ELF-1 (cell line): ENCODE results near the gene FAM120AOS.
A peak's percentile ranks its signal among the peaks of the same experiment; 100 is the strongest.

Experiments used
- DNase-seq: peaks from one replicate; pipeline ENCODE4 v3.0.0-alpha.2; 2016; ENCODE audit warnings: low read depth, low spot score

Gene FAM120AOS

DNA sequence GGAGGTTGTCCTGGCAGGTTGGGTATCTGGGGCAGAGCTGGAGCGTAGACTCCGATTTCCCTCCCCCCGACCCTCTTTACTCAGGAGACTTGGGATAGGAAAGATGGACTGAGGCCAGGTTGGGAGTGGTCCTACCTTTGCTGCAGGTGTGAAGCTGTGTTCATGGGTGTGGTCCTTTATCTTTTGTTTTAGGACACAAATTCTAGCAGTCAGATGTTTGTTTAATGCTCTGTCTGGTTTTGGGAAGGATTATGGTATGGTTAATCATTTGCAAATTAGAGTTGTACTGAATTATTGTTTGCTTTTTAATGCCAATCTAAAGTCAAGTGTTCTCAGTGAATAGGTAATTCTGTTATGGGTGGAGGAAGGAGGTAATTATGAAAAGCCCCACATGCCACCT is 14.1 kb upstream of the FAM120AOS start:
- DNase-seq: no peak

DNA sequence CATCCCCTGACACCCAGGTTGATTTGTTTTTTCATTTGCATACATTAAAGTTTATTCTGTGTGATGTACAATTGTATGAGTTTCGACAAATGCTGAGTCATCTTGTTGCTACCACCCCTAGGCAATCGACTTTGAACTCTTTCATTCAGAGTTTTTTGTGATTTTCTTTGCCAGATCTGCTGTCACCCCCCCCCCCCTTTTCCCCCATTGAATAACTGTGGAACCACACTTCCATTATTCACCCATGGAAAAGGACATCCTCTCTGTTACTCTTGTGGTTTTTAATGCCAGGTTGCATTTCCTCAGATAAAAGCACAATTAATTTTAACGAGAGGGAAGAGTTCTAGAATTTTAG is 13.7 kb upstream of the FAM120AOS start:
- DNase-seq: no peak

DNA sequence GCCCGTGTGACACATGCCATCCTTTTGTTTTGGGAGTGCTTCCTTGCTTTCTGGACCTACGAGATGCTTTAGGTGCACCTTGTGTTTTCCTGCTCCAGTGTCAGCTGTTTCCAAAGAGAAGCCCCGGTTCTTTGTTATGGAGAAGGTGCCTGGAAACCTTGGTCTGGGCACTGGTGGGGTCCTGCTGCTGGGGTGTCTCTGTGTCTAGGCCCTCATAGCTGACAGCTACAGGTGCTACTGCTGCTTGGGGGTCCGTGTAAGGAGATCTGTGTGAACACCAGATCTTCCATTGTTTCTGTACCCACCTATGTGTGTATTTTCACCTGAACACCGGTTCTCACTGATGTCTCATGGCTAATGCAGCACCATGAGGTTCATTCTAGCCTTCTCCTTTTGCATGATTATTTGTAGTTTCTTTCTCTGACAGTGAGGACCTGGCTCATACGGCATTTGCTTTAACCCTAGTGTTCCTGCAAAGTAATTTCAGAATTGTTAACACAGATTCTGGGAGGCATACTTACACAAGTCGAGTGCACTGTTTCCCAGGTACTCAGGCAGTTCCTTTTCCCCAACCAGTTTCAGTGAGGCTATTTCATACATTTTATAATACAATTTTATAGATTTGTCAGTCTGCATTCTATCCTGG is 13.2 kb upstream of the FAM120AOS start:
- DNase-seq: peak; percentile 18

DNA sequence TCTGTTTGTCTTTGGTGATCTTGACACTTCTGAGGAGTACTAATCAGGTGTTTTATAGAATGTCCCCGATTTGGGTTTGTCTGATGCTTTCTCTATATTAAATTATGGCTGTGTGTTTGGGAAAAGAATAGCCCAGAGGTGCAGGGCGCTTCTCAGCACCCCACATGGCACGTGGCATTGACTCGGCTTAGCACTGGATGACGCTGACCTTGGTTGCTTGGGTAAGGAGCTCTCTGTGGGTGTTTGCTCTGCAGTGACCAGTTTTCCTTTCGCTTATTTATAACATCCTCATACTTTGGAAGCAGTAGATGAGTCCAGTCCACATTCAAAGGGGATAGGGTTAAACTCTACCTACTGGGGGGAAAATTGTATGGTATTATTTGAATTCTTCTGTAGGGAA is 12.5 kb upstream of the FAM120AOS start:
- DNase-seq: no peak

DNA sequence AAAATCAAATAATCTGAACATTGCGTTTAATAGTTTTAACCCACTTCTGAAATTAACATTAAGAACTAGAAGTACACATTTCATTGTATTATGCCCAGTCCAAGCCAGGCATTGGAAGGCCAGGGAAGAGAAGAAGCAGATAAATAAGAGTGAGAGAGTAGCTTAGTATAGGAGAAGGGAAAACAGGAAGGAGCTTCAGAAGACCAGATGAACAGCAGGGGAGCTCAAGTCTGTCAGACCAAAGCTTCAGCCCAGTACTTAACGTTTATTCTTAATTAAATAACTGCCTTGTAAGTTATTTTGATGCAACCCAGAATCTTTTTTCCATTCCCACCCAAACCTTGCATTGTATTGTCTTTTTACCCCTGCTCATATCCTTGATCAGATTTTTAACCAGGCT is 11.5 kb upstream of the FAM120AOS start:
- no peak for DNase-seq

DNA sequence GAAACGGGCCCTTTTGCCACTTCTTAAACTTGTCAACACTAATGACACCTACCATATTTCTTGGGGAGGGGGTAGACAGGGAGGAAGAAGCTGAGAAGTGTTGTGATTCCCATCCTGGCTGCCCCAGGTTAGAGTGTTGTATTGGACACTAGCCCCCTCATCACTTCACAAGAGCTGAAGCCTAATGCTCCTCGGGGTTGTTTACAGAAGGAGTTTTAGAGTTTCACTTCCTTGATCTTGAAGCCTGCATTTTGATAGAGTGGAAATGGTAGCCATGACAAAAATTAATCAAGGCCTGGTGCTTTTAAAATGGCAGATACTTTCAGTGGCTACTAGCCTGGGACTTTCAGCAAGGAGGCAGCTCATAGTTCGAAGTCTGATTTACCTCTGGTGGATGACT is 11.0 kb upstream of the FAM120AOS start:
- peak; percentile 8 for DNase-seq

DNA sequence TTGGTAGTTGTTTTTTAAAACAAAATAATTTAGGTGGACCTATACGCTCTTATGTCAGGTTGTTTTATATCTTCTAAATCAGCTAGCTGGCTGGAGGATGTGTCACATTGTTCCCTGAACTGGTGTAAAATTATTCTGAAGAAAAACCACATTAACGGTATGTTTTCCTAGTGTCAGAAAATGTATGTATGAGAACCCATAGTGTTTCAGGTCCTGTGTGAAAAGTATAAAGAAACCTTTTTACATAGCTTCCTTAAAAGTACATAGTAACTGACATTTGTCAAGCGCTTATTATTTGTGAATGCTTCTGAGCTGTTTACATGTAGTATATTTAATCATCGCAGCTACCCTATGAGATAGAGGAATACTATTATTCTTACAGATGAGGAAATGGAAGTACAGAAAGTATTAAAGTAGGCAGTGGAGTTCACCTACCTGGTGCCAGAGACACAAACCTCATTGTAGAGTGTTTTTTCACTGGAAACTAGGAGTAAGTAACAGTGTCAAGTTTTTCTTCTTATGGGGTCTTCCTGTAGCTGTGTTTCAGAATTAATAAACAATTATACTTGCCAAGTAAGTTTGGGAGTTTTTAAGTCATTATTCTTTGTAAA is 10.4 kb upstream of the FAM120AOS start:
- no peak for DNase-seq

DNA sequence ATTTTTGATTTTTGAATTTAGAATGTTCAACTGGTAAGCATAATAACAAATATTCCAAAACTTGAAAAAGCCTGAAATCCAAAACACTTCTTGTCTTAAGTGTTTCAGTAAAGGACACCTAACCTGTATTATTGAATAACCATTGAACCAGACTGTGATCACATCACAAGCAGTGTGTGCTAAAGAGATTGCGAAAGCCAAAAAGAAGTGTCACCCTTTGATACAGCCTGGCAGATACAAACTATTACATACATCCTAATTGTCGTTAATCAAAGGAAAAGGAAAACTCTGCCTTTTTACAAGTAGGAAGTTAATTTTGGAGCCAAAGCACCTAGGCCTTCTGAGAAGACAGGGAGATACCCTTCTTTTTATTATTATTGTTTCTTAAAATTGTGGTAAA is 8.4 kb upstream of the FAM120AOS start:
- no peak for DNase-seq

DNA sequence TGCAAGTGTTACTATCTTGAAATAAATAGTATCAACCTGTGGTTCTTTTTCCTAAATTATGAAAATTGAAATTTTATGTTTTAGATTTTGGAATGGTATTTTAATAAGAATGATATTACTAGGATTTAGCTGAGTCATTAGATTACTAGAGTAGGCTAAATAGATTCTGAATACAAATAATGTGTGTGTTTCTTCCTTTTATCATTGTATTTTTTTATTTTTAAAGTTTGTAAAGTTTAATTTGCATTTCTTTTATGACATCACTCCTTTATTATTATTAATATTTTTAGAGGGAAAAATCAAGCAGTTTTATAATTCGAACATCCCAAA is 8.0 kb upstream of the FAM120AOS start:
- DNase-seq: no peak

DNA sequence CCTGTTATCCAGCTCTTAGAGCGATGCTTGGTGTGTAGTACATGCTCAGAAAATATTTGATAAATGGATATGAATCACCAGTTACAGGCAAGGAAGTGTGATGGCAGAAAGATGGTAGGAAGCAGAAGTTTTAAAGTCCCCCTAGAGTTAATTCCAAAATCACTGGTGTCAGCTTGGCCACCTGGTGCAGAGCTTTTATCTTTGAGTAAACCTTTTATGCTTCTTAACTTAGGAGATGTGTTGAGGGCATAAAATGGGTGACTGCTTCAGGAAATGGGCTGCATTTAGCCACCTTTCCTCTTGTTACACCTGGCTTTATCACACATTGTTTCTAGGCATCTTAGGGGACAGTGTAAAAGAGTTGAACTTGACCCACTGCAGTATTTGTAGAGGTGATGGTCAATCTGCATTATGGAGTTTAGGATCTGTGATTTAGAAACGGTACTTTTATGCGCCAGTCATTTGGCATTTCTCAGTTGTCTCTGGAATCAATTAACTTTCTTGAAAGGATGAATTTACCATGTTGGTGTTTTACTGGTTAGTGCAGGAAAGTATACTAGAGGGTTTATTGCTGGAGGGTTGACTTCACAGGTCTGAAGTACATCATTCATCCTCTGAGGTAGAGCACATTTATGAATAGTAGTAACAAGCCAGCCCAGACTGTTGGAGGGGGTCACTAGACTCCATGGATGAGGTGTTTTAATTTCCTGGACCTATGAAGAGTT is 7.5 kb upstream of the FAM120AOS start:
- DNase-seq: no peak

DNA sequence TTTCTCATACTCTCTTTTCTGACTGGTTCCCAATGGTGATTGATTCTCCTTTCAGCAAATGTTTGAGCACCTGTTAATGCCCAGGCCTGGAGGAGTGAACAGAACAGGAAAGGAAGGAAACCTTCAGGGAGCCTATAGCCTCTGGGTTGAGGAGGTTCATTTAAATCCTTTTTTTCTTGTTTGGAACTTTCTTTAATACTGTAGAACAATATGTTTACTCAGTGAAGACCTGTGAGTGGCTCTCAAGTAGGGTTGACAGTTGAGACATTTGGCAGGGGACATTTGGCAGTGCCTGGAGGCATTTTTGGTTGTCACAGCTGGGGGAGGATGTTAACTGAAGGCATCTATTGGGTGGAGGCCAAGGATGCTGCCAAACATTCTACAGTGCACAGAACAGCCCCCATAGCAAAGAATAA is 6.1 kb upstream of the FAM120AOS start:
- peak; percentile 45 for DNase-seq

DNA sequence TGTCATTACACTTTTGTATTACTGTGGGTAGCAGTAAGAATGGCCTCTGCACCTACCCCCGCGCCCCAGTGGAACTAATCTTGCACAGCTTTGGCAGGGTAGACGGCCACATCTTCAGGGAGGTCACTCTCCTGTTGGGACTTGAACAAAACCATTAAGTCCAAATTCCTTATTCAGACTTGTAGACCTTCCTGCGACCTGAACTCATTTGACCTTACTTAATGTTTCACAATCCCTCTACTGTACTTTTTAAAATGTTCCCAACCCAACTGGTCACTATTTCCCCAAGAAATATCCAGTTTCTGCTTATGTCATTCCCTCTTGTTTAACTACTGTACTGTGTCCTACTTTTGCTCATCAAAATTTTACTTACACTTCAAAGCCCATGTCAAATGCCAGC is 5.3 kb upstream of the FAM120AOS start:
- no peak for DNase-seq

DNA sequence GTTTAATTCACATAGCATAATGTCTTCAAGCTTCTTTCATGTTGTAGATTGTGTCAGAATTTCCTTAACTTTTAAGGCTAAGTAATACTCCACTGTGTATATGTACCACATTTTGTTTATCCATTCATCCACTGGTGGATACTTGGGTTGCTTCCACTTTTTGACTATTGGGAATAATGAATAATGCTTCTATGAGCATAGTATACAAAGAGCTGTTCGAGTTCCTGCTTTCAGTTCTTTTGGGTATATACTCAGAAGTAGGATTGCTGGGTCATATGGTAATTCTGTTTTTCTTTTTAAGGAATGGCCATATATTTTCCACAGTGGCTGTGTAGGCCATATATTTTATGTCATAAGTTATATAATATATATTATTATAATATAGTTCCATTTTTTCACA is 3.6 kb upstream of the FAM120AOS start:
- DNase-seq: no peak

DNA sequence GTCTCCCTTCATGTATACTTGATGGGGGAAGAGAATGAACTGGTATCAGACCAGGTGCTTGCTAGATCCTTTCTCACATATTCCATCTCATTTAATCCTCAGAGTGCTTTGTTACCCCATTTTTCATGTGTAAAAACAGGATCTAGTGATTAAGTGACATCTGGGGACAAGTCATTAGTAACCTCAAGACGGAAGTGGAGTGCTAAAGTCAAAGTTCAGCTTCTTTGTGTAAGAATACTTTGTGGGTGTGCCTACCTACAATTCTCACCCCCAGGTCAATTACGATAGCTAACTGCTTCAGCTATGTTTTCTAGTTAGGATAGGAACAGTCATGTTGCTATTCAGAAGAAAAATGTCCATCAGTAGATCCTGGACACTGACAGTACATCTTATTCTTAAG is 3.1 kb upstream of the FAM120AOS start:
- DNase-seq: no peak

DNA sequence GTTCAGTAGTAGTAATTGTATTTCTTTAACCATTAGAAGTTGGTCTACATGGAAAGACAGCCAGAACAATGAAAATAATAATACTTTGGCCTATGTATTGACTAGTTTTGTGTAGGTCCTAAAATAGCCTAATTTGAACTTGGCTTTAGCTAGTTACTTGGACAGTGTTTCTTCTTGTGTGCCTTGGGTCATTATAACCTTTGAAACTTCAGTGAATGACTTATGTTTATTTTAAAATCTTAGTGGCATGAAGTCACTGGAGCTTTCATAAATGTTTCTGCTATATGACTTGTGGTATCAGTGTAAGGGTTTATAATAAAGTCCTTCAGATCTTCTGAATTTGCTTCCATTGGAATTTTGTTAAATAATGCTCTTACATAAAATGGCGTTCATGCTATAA is 2.6 kb upstream of the FAM120AOS start:
- no peak for DNase-seq

DNA sequence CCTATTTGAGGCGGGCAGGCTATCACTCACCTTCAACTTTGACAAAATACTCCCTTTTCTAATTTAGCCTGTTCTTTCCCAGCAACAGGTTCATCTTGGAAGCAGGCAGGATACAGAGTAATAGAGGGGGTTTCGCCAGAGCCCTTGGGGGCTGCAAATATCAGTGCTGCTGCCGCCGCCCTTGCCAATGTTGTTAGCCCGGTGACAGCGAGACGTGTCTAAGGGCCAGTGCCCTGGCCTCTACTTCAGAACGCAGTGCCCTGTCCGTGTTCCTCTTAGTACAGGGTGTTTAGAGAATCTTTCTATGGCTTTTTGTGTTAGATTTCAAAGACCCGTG is 703 bp downstream of the FAM120AOS start:
- DNase-seq: no peak

DNA sequence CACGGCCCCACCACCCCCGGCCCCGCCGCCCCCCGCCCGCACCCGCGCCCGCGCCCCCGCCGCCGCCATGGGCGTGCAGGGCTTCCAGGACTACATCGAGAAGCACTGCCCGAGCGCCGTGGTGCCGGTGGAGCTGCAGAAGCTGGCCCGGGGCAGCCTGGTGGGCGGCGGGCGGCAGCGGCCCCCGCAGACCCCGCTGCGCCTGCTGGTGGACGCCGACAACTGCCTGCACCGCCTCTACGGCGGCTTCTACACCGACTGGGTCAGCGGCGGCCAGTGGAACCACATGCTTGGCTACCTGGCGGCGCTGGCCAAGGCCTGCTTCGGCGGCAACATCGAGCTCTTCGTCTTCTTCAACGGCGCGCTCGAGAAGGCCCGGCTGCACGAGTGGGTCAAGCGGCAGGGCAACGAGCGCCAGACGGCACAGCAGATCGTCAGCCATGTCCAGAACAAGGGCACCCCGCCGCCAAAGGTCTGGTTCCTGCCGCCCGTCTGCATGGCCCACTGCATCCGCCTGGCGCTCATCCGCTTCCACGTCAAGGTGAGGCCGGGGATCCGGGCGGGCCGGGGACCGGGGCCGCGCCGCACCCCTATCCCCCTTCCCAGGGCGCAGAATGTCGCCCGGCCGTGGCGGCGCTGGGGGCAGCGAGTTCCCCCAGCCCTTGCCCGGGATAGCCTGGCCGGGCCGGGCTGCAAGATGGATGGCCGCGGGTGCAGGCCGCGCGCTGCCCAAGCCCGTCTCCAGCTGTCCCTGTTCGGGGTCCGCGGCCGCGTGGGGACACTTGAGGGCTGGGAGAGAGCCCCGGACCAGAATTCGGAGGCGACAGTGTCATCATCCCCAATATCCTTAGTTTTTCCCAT is 1.3 kb downstream of the FAM120AOS start:
- peak; percentile 66 for DNase-seq

DNA sequence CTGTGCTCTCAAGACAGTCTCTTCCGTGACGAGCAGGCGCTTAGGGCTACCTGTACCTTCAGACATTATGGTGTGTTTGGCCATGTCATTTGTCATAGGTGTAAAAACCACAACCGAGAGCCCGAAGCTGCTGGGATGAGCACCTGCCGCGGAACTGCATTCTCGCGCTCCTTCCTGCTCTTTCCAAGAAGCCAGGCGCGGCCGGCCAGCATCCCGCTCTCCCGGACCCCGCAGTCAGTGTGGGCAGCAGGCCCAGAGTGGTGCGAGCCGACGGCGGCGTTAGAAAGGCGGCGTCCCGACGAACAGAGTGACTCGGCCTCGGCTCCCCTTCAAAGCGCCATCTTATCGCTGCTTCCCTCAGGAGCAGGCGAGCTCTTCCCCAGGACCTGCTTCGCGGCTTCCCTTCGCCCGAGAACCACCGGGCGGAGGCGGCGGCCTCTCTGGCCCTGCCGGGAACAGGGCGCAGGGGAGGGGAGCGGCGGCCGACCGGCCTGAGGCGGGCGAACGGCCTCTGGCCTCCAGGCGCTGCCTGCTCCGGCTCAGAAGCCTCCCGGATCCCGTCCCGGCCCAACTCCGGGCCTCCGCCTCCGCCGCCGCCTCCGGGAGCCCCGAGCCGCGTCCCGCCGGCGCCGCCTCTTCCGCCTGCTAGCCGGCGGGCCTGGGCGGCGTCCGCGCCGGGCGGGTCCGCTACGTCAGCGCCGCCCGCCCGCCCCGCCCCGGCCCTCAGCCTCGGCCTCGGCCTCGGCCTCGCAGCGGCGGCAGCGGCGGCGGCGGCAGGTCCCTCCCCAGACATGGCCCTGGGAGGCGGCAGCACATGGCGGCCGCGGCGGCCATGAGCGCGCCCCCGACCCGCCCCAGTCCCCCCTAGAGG is 2.2 kb downstream of the FAM120AOS start, which contains the start of gene FAM120A:
FAM120A (plus strand) TSS at position 741 of the 871 bp plus-strand sequence. CDS start 231 bp downstream, outside the sequence.
- DNase-seq: peak; percentile 77

DNA sequence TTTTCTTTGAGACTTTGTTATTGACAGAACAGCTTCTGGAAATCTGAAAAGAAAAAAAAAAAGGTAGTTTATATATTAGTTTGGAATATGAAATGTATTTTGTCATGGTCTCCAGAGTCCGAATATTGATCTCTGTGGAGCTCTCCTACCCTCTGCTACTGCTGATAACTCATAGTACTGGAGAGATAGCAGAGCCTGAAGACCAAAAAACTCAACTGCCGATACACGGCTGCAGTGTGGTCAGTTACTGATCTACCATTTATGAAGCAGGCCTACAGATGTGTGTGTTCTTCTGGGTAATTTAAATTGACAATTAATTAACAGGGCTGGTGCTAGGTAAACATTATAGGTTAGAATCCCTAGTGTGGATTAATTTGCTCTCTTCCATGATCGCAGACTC is 5.7 kb downstream of the FAM120AOS start:
- DNase-seq: no peak

DNA sequence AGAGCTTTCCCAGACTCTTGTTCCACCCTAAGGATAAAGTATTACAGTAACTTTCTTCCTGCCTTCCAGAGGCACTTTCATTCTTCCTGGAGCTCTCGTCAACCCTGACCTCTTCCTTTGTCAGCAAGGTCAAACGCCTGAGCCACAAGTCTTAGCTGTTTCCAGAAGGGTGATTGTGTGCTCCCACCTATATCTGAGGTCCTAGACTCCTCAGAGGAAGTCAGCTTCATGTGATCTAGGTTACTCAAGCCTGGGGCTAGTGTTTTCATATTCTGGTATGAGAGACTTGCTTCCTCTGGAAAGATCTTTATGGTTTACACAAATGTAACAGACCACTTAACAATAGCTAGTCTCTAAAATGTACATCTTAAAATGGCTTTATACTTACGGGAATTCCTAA is 7.3 kb downstream of the FAM120AOS start:
- DNase-seq: no peak

DNA sequence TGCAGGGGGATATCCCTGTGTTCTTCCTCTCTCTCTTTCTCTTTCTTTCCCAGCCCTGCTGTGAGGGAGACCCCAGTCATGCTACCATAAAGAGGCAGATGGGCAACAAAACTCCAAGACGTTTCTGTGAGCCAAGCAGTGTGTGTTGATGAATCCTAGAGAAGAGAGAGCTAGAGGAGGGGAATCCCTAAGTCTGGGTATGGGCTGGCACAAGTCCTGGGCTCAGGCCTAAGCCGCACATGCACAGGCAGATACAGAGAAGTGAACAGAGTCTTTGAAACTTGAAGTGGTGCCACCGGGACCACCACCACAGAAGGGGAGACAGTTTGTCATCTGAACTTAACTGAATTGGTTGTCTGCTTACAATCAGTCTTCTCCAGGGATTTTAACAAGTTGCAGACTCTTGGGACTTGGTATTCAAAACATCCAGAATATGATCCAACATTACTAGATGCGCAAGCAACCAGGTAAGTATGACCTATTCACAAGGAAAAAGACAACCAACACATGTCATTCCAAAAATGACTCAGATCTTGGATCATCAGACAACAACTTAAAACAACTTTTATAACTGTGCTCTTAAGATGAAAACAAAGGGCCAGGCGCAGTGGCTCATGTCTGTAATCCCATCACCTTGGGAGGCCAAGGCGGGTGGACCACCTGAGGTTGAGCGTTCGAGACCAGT is 12.3 kb downstream of the FAM120AOS start:
- no peak for DNase-seq
